ENCODE measurements around the gene VWA3B. TPM values are rescaled to one million over a fixed set of nuclear protein-coding genes. Genes with fewer than 3 reads are reported as not detected.

The VWA3B gene
- total RNA-seq, 1 donor from 2014 or later = not detected

DNA sequence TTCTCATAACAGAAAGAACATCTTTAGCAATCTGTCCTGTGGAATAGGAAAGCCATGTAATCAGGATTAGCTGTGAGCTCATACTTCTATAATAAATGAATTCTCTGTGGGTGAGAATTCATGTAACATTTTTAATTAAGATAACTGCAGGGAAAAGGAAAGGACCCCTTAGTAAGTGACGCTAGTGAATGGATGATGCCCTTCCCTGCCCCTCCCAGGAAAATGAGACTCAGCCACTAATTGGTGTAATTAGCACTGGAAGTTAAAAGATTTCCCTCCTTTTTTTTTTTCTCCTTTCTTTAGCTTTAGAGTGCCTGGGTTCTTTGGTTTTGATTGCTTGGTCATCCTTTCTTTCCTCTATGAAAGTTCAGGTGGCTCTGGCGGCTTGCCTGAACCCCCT, 90.3 kb downstream of the VWA3B start:
- Mint-ChIP-seq H3K36me3 (ENCODE audit: low read depth) (no peaks in the 10 kb centered on the region), H3K4me1 (ENCODE audit: low read depth) (no peaks in the 10 kb centered on the region), H3K27ac (ENCODE audit: unreplicated experiment) (no peak overlapping the region), H3K9me3 (ENCODE audit: low read depth) (no peaks in the 10 kb centered on the region), H3K4me3 (ENCODE audit: unreplicated experiment) (no peak overlapping the region), H3K27me3 (ENCODE audit: low read depth) (peaks cover 46% of the 10 kb centered on the region)
- TF ChIP-seq, protein P1, sequence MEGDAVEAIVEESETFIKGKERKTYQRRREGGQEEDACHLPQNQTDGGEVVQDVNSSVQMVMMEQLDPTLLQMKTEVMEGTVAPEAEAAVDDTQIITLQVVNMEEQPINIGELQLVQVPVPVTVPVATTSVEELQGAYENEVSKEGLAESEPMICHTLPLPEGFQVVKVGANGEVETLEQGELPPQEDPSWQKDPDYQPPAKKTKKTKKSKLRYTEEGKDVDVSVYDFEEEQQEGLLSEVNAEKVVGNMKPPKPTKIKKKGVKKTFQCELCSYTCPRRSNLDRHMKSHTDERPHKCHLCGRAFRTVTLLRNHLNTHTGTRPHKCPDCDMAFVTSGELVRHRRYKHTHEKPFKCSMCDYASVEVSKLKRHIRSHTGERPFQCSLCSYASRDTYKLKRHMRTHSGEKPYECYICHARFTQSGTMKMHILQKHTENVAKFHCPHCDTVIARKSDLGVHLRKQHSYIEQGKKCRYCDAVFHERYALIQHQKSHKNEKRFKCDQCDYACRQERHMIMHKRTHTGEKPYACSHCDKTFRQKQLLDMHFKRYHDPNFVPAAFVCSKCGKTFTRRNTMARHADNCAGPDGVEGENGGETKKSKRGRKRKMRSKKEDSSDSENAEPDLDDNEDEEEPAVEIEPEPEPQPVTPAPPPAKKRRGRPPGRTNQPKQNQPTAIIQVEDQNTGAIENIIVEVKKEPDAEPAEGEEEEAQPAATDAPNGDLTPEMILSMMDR (IDR thresholded peaks at IDR 0.05) = no peak
- no peak for DNase-seq (ENCODE audit: low spot score)

DNA sequence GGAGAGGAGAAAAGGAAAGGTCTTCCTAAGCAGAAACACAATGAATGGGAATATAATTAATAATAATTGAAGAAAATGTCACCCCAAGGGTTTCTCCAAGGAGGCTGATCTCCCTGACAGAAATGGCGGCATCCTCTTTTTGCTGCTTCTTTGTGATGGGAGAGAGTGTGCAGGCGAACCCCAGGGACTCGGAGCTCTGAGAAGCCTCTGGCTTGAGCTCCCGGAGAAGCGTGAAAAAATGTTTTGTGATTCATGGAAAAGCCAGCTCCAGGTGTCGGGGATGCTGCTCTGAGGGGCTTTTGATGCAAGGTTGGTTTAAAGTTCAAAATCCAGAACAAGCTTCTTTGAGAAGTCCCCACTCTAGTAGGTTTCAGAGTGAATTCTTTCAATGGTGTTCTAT, 91.0 kb downstream of the VWA3B start:
- Mint-ChIP-seq H3K27me3 (ENCODE audit: low read depth) (peaks cover 41% of the 10 kb centered on the region), H3K36me3 (ENCODE audit: low read depth) (no peaks in the 10 kb centered on the region), H3K9me3 (ENCODE audit: low read depth) (no peaks in the 10 kb centered on the region), H3K4me1 (ENCODE audit: low read depth) (no peaks in the 10 kb centered on the region), H3K4me3 (ENCODE audit: unreplicated experiment) (no peak overlapping the region), H3K27ac (ENCODE audit: unreplicated experiment) (no peak overlapping the region)
- TF ChIP-seq, protein P1 (IDR thresholded peaks at IDR 0.05) = no peak
- DNase-seq (ENCODE audit: low spot score) = no peak

DNA sequence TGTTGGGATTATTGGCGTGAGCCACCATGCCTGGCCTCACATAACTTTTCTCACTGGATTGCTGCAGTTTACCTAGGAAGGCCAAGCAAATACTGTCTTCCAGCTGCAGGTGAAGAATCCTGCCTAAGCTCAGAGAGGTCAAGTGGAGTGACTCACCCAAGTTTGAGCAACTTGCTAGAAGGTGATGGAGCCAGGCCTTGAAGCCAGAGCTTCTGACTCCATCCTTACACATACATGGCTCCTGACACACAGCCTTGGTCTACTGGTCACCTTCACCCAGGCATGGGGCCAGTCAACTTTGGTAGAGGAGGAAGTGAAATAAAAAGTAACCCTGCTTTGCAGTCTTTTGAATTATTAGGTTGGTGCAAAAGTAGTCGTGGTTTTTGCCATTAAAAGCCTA, 93.5 kb downstream of the VWA3B start:
- TF ChIP-seq, protein P1 (IDR thresholded peaks at IDR 0.05) = no peak
- no peak for DNase-seq (ENCODE audit: low spot score)
- H3K4me1 Mint-ChIP-seq (ENCODE audit: low read depth) = no peaks in the 10 kb centered on the region
- H3K9me3 Mint-ChIP-seq (ENCODE audit: low read depth) = no peaks in the 10 kb centered on the region
- H3K36me3 Mint-ChIP-seq (ENCODE audit: low read depth) = no peaks in the 10 kb centered on the region
- no peak overlapping the region for H3K27ac Mint-ChIP-seq (ENCODE audit: unreplicated experiment)
- H3K27me3 Mint-ChIP-seq (ENCODE audit: low read depth) = peaks cover 39% of the 10 kb centered on the region
- no peak overlapping the region for H3K4me3 Mint-ChIP-seq (ENCODE audit: unreplicated experiment)

DNA sequence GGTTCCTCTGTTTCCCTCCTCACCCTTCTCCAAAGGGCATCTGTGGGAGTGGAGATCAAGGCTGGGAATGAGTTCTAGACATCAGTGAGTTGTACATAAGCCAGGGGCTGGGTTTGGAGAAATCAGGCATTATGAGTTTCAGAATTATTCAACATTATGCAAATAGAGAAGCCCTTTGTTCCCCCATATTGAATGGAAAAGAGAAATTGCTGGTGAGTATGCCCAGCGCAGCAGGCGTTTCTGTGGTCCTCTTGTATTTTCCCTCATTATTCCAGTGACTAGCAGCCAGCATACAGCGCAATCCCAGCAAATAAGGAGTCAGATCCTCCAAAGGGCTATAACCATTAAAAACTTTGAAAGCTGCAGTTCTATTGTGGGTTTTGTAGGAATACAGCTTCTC, 94.4 kb downstream of the VWA3B start:
- DNase-seq (ENCODE audit: low spot score) = no peak
- Mint-ChIP-seq H3K36me3 (ENCODE audit: low read depth) (no peaks in the 10 kb centered on the region), H3K9me3 (ENCODE audit: low read depth) (no peaks in the 10 kb centered on the region), H3K4me1 (ENCODE audit: low read depth) (no peaks in the 10 kb centered on the region), H3K27ac (ENCODE audit: unreplicated experiment) (no peak overlapping the region), H3K4me3 (ENCODE audit: unreplicated experiment) (no peak overlapping the region), H3K27me3 (ENCODE audit: low read depth) (peaks cover 32% of the 10 kb centered on the region)
- TF ChIP-seq, protein P1 (IDR thresholded peaks at IDR 0.05) = no peak

DNA sequence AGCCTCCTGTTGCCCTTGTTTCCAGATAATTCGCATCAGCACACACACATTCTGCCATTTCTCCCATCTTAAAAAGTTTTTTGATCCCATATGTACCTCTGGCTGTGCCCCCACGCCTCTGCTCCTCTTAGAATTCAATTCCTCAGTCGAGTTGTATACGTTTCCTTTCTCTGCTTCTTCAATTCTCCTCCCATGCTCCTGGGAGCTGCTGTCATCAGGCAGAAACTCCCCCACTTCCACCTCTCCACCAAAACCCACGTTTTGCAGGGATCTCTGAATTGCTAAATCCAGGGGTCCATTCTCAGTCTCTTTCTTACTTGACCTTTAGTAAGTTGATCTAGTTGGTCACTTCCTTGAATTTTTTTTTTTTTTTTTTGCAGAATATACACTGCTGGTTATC, 98.8 kb downstream of the VWA3B start:
- peaks cover 6% of the 10 kb centered on the region for H3K27me3 Mint-ChIP-seq (ENCODE audit: low read depth)
- no peak overlapping the region for H3K27ac Mint-ChIP-seq (ENCODE audit: unreplicated experiment)
- H3K36me3 Mint-ChIP-seq (ENCODE audit: low read depth) = no peaks in the 10 kb centered on the region
- DNase-seq (ENCODE audit: low spot score) = no peak
- H3K4me1 Mint-ChIP-seq (ENCODE audit: low read depth) = no peaks in the 10 kb centered on the region
- no peaks in the 10 kb centered on the region for H3K9me3 Mint-ChIP-seq (ENCODE audit: low read depth)
- no peak overlapping the region for H3K4me3 Mint-ChIP-seq (ENCODE audit: unreplicated experiment)
- TF ChIP-seq, protein P1 (IDR thresholded peaks at IDR 0.05) = no peak
